NCI-H2227 (cell line): ENCODE results near the gene NXPH2.

Experiments
- DNase-seq: peaks from one replicate; lab custom pipeline; 2025; ENCODE audit not compliant: unreplicated experiment; lab: John Stamatoyannopoulos, UW

Gene NXPH2

GRCh38 chr2:138640921-138641676 is 139.1 kb downstream of the NXPH2 start:
- DNase-seq = no peak

DNA sequence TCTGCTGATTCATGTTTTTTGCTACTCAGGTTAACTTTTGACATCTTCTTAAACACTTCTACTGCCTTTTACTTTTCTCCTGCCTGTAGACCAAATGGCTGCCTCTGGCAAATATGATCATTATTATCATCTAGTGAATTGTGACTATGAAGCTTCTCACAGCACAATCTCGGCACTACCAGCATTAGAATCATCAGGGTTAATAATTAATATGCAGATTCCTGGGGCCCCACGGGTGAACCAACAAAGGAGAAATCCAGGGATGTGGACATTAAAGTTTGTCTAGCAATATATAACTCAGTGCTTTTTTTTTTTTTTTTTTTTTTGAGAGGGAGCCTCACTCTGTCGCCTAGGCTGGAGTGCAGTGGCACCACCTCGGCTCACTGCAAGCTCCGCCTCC is 142.5 kb downstream of the NXPH2 start:
- no peak for DNase-seq

GRCh38 chr2:138637061-138637460 is 143.1 kb downstream of the NXPH2 start:
- no peak for DNase-seq

- no peak for DNase-seq
Measured at GRCh38 chr2:138633049-138633448, 147.1 kb downstream of the NXPH2 start.

DNA sequence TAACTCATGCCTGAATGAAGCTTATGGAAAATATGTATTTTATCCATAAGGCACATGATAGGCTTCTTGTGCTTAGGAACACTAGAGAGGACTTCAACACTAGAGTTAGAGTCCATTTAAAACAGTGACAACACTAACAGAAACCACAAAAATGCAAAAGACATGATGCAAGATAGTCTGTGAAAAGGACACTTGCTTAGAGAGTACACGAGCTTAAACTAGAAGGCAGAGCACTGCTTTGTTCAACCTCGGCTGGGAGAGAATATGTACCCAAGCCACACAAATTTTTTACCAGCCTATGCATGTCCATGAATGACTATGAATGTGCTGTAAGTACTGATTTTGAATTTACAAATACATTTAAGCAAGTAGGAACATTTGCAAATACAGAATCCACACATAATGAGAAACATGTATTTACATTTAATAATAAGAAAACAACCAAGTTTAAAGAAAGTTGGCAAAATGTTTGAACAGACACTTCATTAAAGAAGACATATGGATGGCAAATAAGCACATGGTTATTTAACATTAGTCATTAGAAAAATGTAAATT is 148.0 kb downstream of the NXPH2 start:
- no peak for DNase-seq

- DNase-seq = no peak
Measured at GRCh38 chr2:138630164-138630563, 150.0 kb downstream of the NXPH2 start.

DNA sequence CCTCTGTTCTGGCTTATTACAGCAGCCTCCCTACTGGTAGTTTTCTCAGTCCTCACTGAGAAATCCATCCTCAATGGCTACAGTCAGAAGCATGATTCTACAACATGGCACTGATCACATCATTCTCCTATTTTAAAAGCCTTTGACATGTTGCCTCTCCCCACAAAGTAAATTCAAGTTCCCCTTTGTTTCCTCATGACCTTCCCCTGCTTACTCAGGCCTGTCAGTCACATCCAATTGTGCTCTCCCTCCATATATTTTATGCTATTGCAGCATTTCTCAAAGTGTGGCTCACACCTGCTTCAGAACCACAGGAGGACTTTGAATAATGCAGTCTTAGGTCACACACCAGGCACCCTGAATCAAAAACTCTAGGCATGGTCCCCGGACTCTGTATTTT is 154.0 kb downstream of the NXPH2 start:
- DNase-seq = no peak

DNA sequence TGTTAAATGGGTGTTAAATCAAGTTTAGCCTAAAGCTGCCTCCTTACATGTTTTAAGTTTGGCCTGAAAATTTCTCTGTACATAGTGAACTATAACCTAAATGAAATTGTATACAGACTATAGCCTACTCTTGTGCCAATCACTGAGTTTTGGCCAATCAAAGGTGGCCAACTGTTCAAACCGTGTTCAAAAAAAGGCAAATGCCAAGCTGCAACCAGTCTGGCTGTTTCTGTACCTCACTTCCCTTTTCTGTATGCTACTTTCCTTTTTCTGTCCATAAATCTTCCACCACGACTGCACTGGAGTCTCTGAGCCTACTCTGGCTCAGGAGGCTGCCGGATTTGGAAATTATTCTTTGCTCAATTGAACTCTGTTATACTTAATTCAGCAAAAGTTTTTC is 157.6 kb downstream of the NXPH2 start:
- no peak for DNase-seq

DNA sequence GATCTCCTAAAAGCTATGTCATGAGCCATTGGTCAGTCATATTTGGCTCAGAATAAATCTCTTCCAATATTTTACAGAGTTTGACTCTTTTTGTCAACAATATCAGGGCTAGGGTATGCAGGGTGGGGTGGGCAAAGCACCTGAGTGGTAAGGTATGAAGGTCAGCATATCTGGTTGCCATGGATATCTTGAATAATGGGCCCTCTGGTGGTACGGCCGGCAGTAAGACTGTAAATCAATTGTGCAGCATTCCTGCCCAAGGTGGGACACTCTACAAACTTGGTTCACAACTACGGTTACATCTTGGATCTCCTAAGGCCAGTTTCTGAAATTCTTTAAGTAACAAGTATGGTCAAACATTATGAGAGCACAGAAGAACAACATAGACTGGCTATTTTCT is 159.1 kb downstream of the NXPH2 start:
- no peak for DNase-seq

- no peak for DNase-seq
Measured at GRCh38 chr2:138620431-138620830, 159.8 kb downstream of the NXPH2 start.
